Measurements from ENCODE around the gene SLC8A2. TPM values are rescaled to one million over a fixed set of nuclear protein-coding genes. Genes with fewer than 3 reads are reported as not detected.
"Not testable (repeated sequence)": the region's sequence is repeated elsewhere in the genome, so short reads cannot be mapped to it uniquely, and the experiment has no call there.

SLC8A2 gene
- total RNA-seq, 1 experiment from 2014 or later: 6.7 TPM

DNA sequence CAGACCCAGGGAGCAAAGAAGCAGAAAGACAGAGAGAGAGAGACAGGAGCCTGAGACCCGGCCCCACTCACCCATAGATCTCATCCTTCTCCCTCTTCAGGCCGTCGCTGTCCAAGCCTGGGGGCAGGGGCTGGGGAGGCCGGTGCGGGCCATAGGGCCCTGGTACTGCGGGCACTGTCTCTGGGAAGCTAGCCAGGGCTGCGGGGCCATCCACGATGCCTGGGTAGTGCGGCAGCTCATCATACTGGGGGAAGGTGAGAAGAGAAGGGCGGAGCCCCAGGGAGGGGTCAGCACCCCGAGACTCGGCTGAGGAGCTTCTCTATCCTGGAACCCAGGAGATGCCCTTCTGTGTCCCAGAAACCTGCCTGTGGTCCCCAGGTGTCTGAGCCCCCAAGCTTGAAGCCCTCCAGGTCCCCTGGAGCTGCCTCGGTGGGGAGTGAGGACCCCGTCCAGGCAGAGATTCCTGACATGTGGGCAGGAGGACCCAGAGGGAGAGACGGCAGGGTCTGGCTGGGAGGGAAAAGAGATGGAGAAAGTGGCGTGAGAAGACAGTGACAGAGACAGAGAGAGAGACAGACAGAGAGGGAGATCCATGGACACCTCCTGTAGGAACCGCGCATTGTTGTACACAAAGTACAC is 54.5 kb downstream of the SLC8A2 start:
- H3K27me3 ChIP-seq (ENCODE audit: control insufficient read depth, insufficient read depth, low read length): peaks cover 57% of the 10 kb centered on the region
- peak overlapping the region; percentile 23 for H3K4me3 ChIP-seq (ENCODE audit: insufficient read depth, low read depth, low read length)
- DNase-seq: peak; percentile 77
- H3K36me3 ChIP-seq (replicated peaks; ENCODE audit: control insufficient read depth, insufficient read depth, low read length): peaks cover 2% of the 10 kb centered on the region

GRCh38 chr19:47416643-47416985 is 55.1 kb downstream of the SLC8A2 start:
- Histone ChIP-seq H3K4me3 (ENCODE audit: insufficient read depth, low read depth, low read length) (no peak overlapping the region), H3K36me3 (replicated peaks; ENCODE audit: control insufficient read depth, insufficient read depth, low read length) (peaks cover 2% of the 10 kb centered on the region), H3K27me3 (ENCODE audit: control insufficient read depth, insufficient read depth, low read length) (peaks cover 52% of the 10 kb centered on the region)
- no peak for DNase-seq

DNA sequence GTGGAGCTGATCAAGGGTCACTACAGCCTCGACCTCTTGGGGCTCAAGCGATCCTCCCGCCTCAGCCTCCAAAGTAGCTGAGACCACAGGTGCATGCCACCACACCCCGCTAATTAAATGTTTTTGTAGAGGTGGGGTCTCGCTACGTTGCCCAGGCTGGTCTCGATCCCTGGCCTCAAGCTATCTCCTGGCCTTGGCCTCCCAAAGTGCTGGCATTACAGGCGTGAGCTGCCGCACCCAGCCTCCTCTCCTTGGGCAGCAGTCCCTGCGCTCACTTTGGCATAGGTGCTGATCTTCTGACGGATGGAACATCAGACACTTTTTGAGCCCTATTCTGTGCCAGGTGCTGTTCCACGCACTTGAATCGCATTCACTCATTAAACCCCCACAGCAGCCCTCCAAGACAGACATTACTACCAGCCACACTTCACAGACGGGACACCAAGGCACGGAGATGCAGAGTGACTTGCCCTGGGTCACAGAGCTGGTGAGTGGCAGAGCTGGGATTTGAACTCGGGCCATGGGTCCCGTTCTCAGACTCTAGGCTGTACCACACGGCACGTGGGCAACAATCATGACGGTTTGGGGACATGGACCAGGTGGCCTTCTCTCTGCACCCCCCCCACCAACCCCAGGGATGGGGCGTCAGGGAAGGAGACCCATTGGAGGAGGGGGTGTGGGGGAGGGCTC is 55.6 kb downstream of the SLC8A2 start:
- no peak for DNase-seq
- peaks cover 47% of the 10 kb centered on the region for H3K27me3 ChIP-seq (ENCODE audit: control insufficient read depth, insufficient read depth, low read length)
- peaks cover 2% of the 10 kb centered on the region for H3K36me3 ChIP-seq (replicated peaks; ENCODE audit: control insufficient read depth, insufficient read depth, low read length)
- H3K4me3 ChIP-seq (ENCODE audit: insufficient read depth, low read depth, low read length): no peak overlapping the region

- Histone ChIP-seq H3K27me3 (ENCODE audit: control insufficient read depth, insufficient read depth, low read length) (peaks cover 32% of the 10 kb centered on the region), H3K4me3 (ENCODE audit: insufficient read depth, low read depth, low read length) (no peak overlapping the region)
- peak; percentile 80 for DNase-seq
Observed at GRCh38 chr19:47414469-47414868, 57.2 kb downstream of the SLC8A2 start.

DNA sequence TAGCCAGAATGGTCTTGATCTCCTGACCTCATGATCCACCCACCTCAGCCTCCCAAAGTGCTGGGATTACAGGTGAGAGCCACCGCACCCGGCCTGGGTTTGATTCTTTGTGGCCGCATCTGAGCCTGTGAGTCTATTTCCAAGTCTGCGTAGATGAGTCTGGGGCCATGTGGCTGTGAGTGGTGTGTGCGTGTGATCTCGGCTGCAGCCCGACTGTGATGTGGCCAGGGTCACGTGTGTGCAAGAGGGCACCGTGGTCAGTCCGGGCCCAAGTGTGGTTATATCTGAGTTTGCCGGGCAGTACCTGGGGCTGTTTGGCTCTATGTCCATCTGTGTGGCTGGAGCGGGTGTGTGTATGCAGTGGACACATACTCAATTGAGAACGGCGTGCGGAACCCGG is 57.8 kb downstream of the SLC8A2 start:
- peaks cover 2% of the 10 kb centered on the region for H3K36me3 ChIP-seq (replicated peaks; ENCODE audit: control insufficient read depth, insufficient read depth, low read length)
- no peak overlapping the region for H3K4me3 ChIP-seq (ENCODE audit: insufficient read depth, low read depth, low read length)
- no peak for DNase-seq
- H3K27me3 ChIP-seq (ENCODE audit: control insufficient read depth, insufficient read depth, low read length): peaks cover 30% of the 10 kb centered on the region

More at GRCh38 chr19:47414469-47414868, 57.2 kb downstream of the SLC8A2 start:
- peaks cover 2% of the 10 kb centered on the region for H3K36me3 ChIP-seq (replicated peaks; ENCODE audit: control insufficient read depth, insufficient read depth, low read length)

DNA sequence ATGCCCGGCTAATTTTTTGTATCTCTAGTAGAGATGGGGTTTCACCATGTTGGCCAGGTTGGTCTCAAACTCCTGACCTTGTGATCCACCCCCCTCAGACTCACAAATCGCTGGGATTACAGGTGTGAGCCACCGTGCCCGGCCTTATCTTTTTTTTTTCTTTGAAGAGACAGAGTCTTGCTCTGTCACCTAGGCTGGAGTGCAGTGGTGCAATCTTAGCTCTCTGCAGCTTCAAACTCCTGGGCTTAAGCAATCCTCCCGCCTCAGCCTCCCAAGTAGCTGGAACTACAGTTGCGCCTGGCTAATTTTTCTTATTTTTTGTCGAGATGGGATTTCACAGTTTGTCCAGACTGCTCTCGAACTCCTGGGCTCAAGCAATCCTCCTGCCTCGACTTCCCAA is 60.0 kb downstream of the SLC8A2 start:
- DNase-seq; H3K4me3 ChIP-seq (ENCODE audit: insufficient read depth, low read depth, low read length); H3K27me3 ChIP-seq (ENCODE audit: control insufficient read depth, insufficient read depth, low read length); H3K36me3 ChIP-seq (replicated peaks; ENCODE audit: control insufficient read depth, insufficient read depth, low read length): not testable (repeated sequence)

DNA sequence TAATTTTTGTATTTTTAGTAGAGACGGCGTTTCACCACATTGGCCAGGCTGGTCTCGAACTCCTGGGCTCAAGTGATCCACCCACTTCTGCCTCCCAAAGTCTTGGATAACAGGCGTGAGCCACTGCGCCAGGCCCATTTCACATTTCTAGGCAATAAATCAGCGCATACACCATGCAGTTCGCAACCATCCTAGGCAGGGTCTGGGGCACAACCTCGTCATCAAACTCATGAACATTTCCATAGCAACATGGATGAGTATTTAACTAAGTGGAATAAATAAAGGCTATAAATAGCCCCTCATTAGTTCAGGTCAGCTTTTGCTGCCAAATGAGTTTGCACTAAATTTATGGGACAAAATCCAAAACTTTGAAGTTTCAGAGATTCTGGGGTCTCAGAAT is 60.6 kb downstream of the SLC8A2 start:
- no peak for DNase-seq
- Histone ChIP-seq H3K4me3 (ENCODE audit: insufficient read depth, low read depth, low read length) (no peak overlapping the region), H3K27me3 (ENCODE audit: control insufficient read depth, insufficient read depth, low read length) (peaks cover 2% of the 10 kb centered on the region; the same call in 1 of the 2 replicates), H3K36me3 (replicated peaks; ENCODE audit: control insufficient read depth, insufficient read depth, low read length) (peaks cover 2% of the 10 kb centered on the region)

DNA sequence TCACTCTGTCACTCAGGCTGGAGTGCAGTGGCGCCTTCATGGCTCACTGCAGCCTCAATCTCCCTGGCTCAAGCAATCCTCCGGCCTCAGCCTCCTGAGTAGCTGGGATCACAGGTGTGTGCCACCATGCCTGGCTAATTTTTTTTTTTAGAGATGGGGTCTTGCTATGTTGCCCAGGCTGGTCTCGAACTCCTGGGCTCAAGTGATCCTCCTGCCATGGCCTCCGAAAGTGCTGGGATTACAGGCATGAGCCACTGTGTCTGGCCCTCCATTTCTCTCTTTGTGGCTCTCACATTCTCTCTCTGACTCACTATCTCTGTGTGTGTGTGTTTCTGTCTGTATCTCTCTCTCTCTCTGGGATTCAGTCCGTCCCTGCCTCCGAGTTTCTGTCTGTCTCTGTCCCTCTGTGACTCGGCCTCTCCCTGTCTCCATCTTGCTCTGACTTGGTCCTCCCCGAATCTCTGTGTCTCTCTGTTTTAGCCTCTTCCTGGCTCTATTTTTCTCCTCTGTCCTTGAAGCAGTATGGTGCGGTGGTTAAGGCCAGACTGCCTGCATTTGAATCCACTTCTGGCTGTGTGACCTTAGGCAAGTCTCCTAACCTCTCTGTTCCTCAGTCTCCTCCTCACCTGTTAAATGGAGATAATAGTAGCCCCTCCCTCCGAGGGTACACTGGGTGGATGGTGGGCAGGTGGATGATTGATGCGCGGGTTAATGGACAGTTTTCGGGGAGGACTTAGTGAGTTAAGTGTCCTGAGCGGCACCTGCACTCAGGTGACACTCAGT is 63.3 kb downstream of the SLC8A2 start:
- no peaks in the 10 kb centered on the region for H3K27me3 ChIP-seq (ENCODE audit: control insufficient read depth, insufficient read depth, low read length)
- DNase-seq: no peak
- H3K36me3 ChIP-seq (replicated peaks; ENCODE audit: control insufficient read depth, insufficient read depth, low read length): no peaks in the 10 kb centered on the region
- H3K4me3 ChIP-seq (ENCODE audit: insufficient read depth, low read depth, low read length): no peak overlapping the region

- peak; percentile 85 for DNase-seq
- Histone ChIP-seq H3K4me3 (ENCODE audit: insufficient read depth, low read depth, low read length) (peak overlapping the region; percentile 43; the same call in 1 of the 2 replicates), H3K27me3 (ENCODE audit: control insufficient read depth, insufficient read depth, low read length) (no peaks in the 10 kb centered on the region)
Observed at GRCh38 chr19:47407417-47407774, 64.3 kb downstream of the SLC8A2 start.

GRCh38 chr19:47406711-47407416 is 64.8 kb downstream of the SLC8A2 start:
- Histone ChIP-seq H3K36me3 (replicated peaks; ENCODE audit: control insufficient read depth, insufficient read depth, low read length) (no peaks in the 10 kb centered on the region), H3K4me3 (ENCODE audit: insufficient read depth, low read depth, low read length) (peak overlapping the region; percentile 43), H3K27me3 (ENCODE audit: control insufficient read depth, insufficient read depth, low read length) (no peaks in the 10 kb centered on the region)
- DNase-seq: peak; percentile 97

More at GRCh38 chr19:47407417-47407774, 64.3 kb downstream of the SLC8A2 start:
- H3K36me3 ChIP-seq (replicated peaks; ENCODE audit: control insufficient read depth, insufficient read depth, low read length): no peaks in the 10 kb centered on the region

DNA sequence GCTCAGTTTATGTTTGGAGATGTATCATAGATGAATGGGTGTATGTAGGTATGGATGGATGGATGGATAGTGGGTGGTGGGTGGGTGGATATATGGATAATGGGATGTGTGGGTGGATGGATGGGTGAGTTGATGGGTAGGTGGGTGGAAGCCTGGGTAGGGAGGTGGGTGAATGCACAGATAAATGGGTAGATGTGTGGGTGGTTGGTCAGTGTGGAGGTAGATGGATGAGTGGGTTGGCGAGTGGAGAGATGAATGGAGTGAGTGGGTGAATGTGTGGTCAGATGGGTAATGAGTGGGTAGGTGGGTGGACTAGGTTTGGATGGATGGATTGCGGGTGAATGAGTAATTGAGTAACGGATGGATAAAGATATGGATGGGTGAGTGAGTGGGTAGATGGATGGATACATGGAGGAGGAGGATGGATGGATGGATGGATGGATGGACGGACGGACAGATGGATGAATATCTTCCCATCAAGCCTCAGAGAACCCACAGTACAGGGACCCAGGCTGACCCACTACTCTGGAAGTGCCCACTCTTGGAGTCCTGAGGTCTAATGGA is 65.8 kb downstream of the SLC8A2 start:
- Histone ChIP-seq H3K36me3 (replicated peaks; ENCODE audit: control insufficient read depth, insufficient read depth, low read length) (no peaks in the 10 kb centered on the region), H3K4me3 (ENCODE audit: insufficient read depth, low read depth, low read length) (no peak overlapping the region), H3K27me3 (ENCODE audit: control insufficient read depth, insufficient read depth, low read length) (no peaks in the 10 kb centered on the region)
- peak; percentile 6 for DNase-seq

DNA sequence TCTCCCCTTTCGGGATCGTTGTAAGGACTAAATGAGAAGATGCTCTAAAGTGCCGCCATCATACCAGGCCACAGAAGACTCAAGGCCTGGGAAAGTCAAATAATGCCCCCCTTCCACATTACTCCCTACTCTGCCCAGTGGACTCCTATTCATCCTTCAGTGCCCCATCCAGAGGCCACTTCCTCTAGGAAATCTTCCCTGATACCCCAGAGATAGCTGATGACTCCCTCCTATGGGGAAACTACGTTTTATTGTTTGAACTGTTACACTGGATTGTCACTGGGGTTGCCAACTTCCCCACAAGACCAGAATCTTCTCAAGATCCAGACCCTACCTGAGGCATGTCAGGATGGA is 66.5 kb downstream of the SLC8A2 start:
- Histone ChIP-seq H3K36me3 (replicated peaks; ENCODE audit: control insufficient read depth, insufficient read depth, low read length) (no peaks in the 10 kb centered on the region), H3K27me3 (ENCODE audit: control insufficient read depth, insufficient read depth, low read length) (no peaks in the 10 kb centered on the region), H3K4me3 (ENCODE audit: insufficient read depth, low read depth, low read length) (no peak overlapping the region)
- DNase-seq: peak; percentile 5

- no peak overlapping the region for H3K4me3 ChIP-seq (ENCODE audit: insufficient read depth, low read depth, low read length)
- H3K36me3 ChIP-seq (replicated peaks; ENCODE audit: control insufficient read depth, insufficient read depth, low read length): no peaks in the 10 kb centered on the region
- no peaks in the 10 kb centered on the region for H3K27me3 ChIP-seq (ENCODE audit: control insufficient read depth, insufficient read depth, low read length)
- peak; percentile 25 for DNase-seq
Observed at GRCh38 chr19:47404334-47405196, 67.1 kb downstream of the SLC8A2 start.
